HG02970 (cell line): ENCODE results near the gene ZDHHC11B.
"Not testable (repeated sequence)": the region's sequence is repeated elsewhere in the genome, so short reads cannot be mapped to it uniquely, and the experiment has no call there.

Experiments
- ATAC-seq: cut with Tn5 transposase; IDR thresholded peaks from one replicate; pipeline ENCODE4 v1.9.1; 2021; ENCODE audit warnings: mild to moderate bottlenecking, moderate library complexity, moderate number of reproducible peaks; ENCODE audit not compliant: unreplicated experiment, low FRiP score

Gene ZDHHC11B

GRCh38 chr5:691049-691448 lies 93.5 kb downstream of the ZDHHC11B start:
- ATAC-seq, result not testable (repeated sequence)

GRCh38 chr5:690293-690692 lies 94.2 kb downstream of the ZDHHC11B start:
- ATAC-seq, result not testable (repeated sequence)

GRCh38 chr5:688348-689010 lies 96.0 kb downstream of the ZDHHC11B start:
- ATAC-seq, result not testable (repeated sequence)

GRCh38 chr5:686936-687335 lies 97.6 kb downstream of the ZDHHC11B start:
- ATAC-seq, result not testable (repeated sequence)

GRCh38 chr5:686172-686523 lies 98.4 kb downstream of the ZDHHC11B start:
- ATAC-seq, result not testable (repeated sequence)

GRCh38 chr5:685262-686171 lies 99.0 kb downstream of the ZDHHC11B start:
- no peak for ATAC-seq

GRCh38 chr5:684751-685216 lies 99.7 kb downstream of the ZDHHC11B start:
- no peak for ATAC-seq

- ATAC-seq, result no peak
These were observed 100.7 kb downstream of the ZDHHC11B start for GRCh38 chr5:683551-684481.

- not testable (repeated sequence) for ATAC-seq
These were observed 101.7 kb downstream of the ZDHHC11B start for GRCh38 chr5:682651-683358.

GRCh38 chr5:682216-682615 lies 102.3 kb downstream of the ZDHHC11B start:
- not testable (repeated sequence) for ATAC-seq

GRCh38 chr5:681317-682191 lies 103.0 kb downstream of the ZDHHC11B start:
- ATAC-seq, result not testable (repeated sequence)

- ATAC-seq, result not testable (repeated sequence)
These were observed 103.7 kb downstream of the ZDHHC11B start for GRCh38 chr5:680836-681235.

- not testable (repeated sequence) for ATAC-seq
These were observed 104.3 kb downstream of the ZDHHC11B start for GRCh38 chr5:680118-680795.

- not testable (repeated sequence) for ATAC-seq
These were observed 105.2 kb downstream of the ZDHHC11B start for GRCh38 chr5:679166-679895.

- not testable (repeated sequence) for ATAC-seq
These were observed 106.0 kb downstream of the ZDHHC11B start for GRCh38 chr5:678521-678920.

- no peak for ATAC-seq
These were observed 107.1 kb downstream of the ZDHHC11B start for GRCh38 chr5:677131-678101.
